Activated T-cell treated with anti-CD3 and anti-CD28 coated beads, Interleukin-2, amount 50 U/mL, for 4 hours (primary cell): ENCODE measurements around the gene LHX3. TPM values are rescaled to one million over a fixed set of nuclear protein-coding genes. Genes with fewer than 3 reads are reported as not detected.
"Not testable (repeated sequence)": the region's sequence is repeated elsewhere in the genome, so short reads cannot be mapped to it uniquely, and the experiment has no call there.

Source experiments
- ATAC-seq, 2 donors: fragments of 200-7000 bp; cut with Tn5 transposase; one replicate each; pipeline ENCODE4 v1.10.0; 2021
- DNase-seq: peaks from one replicate; pipeline ENCODE4 v3.0.0-alpha.2; 2020
- H3K27me3 Mint-ChIP-seq: one replicate; pipeline ENCODE4 v1.8.0; 2021; ENCODE audit warnings: low read depth, mixed read lengths
- H3K36me3 Mint-ChIP-seq: one replicate; pipeline ENCODE4 v1.8.0; 2022; ENCODE audit warnings: mixed read lengths; ENCODE audit not compliant: insufficient read depth
- H3K4me1 Mint-ChIP-seq: one replicate; pipeline ENCODE4 v1.8.0; 2021; ENCODE audit warnings: low read depth, mixed read lengths
- H3K4me3 Mint-ChIP-seq: one replicate; pipeline ENCODE4 v1.8.0; 2021; ENCODE audit warnings: mild to moderate bottlenecking, moderate library complexity, mixed read lengths
- H3K9me3 Mint-ChIP-seq: one replicate; pipeline ENCODE4 v1.8.0; 2021; ENCODE audit warnings: mixed read lengths
- total RNA-seq, 3 donors: library from RNA; stranded (reverse); gene quantifications; one replicate each; pipeline ENCODE4 v1.2.1, GENCODE V29; 2021

LHX3 gene
- total RNA-seq, 3 donors from 2014 or later: 0.08 to 0.11 TPM; not detected in 1

DNA sequence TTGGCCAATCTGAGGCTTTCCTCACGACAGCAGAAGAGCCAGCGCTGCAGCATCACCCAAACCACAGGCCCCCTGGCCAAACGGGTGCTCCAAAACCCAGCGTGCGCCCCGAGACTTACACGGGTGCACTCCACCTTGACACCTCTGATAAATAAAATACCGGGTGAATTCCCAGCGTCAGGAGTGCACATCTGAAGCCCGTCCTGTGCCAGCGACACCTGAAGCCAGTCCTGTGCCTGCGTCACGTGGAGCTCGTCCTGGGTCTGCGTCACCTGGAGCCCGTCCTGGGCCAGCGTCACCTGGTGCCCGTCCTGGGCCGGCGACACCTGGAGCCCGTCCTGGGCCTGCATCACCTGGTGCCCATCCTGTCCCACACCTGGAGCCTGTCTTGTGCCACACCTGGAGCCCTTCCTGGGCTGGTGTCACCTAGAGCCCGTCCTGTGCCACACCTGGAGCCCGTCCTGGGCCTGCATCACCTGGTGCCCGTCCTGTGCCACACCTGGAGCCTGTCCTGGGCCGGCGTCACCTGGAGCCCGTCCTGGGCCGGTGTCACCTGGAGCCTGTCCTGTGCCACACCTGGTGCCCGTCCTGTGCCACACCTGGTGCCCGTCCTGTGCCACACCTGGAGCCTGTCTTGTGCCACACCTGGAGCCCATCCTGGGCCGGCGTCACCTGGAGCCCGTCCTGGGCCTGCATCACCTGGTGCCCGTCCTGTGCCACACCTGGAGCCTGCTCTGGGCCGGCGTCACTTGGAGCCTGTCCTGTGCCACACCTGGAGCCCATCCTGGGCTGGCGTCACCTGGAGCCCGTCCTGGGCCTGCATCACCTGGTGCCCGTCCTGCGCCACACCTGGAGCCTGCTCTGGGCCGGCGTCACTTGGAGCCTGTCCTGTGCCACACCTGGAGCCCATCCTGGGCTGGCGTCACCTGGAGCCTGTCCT is 31.8 kb upstream of the LHX3 start:
- H3K9me3 Mint-ChIP-seq, DNase-seq, H3K4me3 Mint-ChIP-seq, ATAC-seq, H3K27me3 Mint-ChIP-seq: not testable (repeated sequence)
- Mint-ChIP-seq H3K36me3 (peaks cover 14% of the 10 kb centered on the region), H3K4me1 (peaks cover 31% of the 10 kb centered on the region)

DNA sequence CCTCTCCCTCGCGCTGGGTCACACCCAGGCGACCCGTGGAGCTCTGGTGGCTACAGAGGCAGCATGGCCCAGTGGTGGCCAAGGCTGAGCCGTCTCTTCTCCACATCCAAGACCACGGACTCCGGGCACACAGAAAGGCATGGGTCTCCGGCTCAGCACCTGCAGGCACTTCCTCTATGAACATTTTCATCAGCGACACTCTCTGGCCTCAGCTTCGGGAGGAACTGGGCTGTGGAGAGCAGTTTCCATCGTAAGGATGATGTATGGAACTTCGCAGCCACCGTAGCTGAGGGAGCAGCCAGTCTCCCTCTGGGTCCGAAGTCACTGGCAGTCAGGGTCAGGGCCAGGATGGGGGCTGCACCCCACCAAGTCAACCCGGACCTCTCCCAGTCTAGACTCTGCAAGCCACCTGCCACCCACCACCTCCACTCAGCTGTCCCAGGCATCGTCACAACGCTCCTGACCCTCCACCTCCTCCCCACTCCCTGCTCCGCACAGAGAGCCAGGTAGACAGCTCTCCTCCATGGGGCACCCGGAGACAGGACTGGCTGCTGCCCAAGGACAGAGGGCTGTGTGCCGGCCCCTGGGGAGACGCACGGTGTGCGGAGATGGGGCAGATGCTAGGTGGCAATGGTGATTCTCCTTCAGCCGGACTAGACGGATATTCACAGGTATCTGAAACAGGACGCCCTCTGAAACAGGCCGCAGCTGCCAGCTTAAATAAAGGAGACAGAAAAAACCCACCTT is 31.0 kb upstream of the LHX3 start:
- Mint-ChIP-seq H3K27me3 (no peaks in the 10 kb centered on the region), H3K9me3 (no peaks in the 10 kb centered on the region), H3K36me3 (peaks cover 16% of the 10 kb centered on the region), H3K4me3 (no peak overlapping the region), H3K4me1 (peaks cover 28% of the 10 kb centered on the region)
- DNase-seq (no peak), ATAC-seq (no peak)

DNA sequence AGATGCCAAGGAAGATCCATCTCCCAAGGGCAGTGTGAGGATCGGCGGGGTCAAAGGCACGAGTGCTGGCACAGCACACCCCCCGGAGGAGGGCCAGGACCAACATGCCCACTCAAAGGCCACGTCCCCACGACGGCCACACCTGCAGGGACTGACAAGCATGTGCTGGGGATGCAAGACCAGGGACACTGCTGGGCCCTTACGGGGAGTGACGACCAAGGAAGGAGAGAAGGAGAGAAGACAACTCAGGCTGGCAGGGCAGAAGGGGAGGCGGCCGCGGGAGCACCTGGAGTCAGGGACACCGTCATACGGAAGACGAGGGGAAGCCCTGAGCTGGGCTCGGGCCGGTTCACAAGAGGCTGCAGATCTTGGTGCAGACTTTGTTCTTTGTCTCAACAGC is 30.2 kb upstream of the LHX3 start:
- H3K36me3 Mint-ChIP-seq: peaks cover 16% of the 10 kb centered on the region
- H3K9me3 Mint-ChIP-seq: no peaks in the 10 kb centered on the region
- DNase-seq (no peak), ATAC-seq (no peak)
- H3K27me3 Mint-ChIP-seq: no peaks in the 10 kb centered on the region
- H3K4me1 Mint-ChIP-seq: peaks cover 28% of the 10 kb centered on the region
- H3K4me3 Mint-ChIP-seq: no peak overlapping the region

DNA sequence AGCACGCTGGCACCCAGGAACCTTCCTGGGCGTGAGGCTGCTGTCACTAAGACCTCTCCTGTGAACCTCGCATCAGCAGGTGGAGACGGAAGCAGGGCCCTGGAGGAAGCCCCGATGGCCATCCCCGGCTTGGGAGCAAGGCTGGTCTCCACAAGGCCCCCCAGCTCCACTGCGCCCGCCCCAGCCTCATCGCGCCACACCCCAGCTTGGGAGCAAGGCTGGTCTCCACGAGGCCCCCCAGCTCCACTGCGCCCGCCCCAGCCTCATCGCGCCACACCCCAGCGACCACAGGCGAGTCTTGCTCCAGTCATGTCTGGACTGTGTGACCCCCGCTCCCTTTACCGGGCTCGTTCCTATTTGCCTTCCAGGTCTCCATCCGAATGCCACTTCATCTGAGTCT is 29.7 kb upstream of the LHX3 start:
- no peaks in the 10 kb centered on the region for H3K9me3 Mint-ChIP-seq
- peaks cover 16% of the 10 kb centered on the region for H3K36me3 Mint-ChIP-seq
- no peak for DNase-seq
- H3K27me3 Mint-ChIP-seq: no peaks in the 10 kb centered on the region
- H3K4me1 Mint-ChIP-seq: peaks cover 27% of the 10 kb centered on the region
- ATAC-seq: peak in 1 of 2 donors; percentile 38
- H3K4me3 Mint-ChIP-seq: no peak overlapping the region

DNA sequence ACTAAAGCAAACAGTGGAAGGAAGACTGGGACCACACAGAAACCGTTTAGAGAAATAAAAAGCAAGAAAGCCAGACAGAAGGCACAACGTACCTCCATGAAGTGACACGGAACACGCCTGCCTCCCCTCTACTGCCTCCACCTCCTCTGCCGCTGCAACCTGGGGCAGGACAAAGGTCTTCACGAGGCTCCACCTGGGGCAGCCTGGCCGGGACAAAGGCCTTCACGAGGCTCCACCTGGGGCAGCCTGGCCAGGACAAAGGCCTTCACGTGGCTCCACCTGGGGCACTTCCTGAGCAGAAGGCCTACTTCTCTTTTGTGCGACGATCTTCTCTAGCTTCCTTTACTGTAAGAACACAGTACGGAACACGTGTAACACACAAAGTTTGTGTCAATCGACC is 28.9 kb upstream of the LHX3 start:
- Mint-ChIP-seq H3K36me3 (peaks cover 16% of the 10 kb centered on the region), H3K4me3 (no peak overlapping the region), H3K27me3 (no peaks in the 10 kb centered on the region), H3K4me1 (peaks cover 21% of the 10 kb centered on the region), H3K9me3 (no peaks in the 10 kb centered on the region)
- DNase-seq (no peak), ATAC-seq (no peak)

DNA sequence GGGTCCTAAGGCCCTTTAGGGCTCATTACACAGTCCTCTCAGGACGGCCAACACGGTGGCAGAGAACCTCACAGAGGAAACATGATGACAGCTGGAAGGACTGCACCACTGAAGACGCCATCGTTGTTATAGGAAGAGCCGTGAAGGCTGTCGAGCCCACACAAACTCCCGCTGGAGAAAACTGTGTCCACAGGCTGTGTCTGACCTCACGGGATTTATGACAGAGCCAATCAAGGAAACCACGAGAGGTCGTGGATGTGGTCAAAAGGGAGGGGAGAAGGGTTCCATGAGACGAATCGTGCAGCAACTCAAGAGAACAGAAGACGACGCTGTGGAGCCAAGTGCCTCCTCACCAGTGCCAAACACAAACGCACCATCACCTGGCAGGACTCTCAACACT is 28.5 kb upstream of the LHX3 start:
- DNase-seq: no peak
- Mint-ChIP-seq H3K9me3 (no peaks in the 10 kb centered on the region), H3K4me1 (peaks cover 24% of the 10 kb centered on the region), H3K27me3 (no peaks in the 10 kb centered on the region), H3K4me3 (no peak overlapping the region), H3K36me3 (peaks cover 18% of the 10 kb centered on the region)
- no peak for ATAC-seq

DNA sequence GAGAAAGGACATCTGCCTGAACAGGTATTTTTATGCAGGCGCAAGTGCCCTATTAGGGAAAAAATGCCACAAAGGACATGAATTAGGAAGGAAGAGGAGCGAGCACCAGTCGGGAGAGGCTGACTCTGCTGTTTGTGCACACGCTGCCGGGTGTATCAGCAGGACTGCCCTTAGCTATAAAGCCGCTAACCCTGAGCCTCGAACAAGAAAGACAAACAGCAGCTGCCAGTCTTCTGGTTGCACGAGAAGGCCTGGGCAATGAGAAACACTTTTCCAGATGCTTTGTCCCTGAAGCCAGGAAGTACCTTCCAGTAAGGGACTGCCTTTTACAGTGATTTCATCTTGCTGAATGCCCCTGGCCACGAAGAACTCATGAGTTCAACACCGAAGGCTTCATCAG is 28.0 kb upstream of the LHX3 start:
- H3K36me3 Mint-ChIP-seq: peaks cover 18% of the 10 kb centered on the region
- no peak for DNase-seq
- H3K9me3 Mint-ChIP-seq: no peaks in the 10 kb centered on the region
- ATAC-seq: no peak
- no peaks in the 10 kb centered on the region for H3K27me3 Mint-ChIP-seq
- no peak overlapping the region for H3K4me3 Mint-ChIP-seq
- H3K4me1 Mint-ChIP-seq: peaks cover 26% of the 10 kb centered on the region

DNA sequence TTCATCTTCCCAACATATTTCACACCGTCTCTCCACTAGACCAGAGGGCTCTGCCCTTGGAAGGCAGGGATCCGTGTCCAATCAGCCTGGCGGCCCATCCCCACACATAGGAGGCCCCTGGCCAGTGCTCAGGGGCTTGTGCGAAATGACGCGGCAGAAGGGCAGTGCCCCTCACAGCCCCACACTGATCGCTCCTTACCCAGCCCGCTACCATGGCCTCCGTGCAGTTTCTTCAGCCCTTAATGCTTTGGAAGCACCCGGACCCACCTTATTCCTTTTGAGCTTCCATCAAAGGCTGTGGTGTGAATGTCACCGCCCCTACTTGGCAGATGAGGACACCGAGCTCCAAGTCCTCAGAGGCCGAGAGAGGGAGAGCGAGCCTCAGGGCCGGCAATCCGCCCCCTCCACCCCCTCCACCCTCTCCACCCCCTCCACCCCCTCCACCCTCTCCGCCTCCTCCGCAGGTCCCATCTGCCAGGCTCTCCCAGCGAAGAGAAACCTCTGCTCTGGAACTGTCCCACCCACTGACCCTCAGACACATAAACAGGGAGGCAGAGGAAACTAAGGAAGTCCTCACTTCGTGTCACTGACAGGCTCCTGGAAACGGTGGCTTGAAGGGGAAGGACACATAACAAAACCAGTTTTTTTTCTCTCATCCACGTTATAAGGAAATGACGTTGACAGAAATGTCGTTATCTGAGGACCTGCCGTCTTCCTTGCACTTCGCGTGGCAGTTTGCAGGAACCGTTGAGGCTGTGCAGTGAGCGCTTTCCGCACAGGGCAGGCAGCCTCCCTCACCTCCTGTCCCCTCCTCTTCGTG is 26.8 kb upstream of the LHX3 start:
- no peaks in the 10 kb centered on the region for H3K27me3 Mint-ChIP-seq
- peaks cover 26% of the 10 kb centered on the region for H3K4me1 Mint-ChIP-seq
- no peaks in the 10 kb centered on the region for H3K9me3 Mint-ChIP-seq
- H3K36me3 Mint-ChIP-seq: peaks cover 18% of the 10 kb centered on the region
- ATAC-seq (peak; percentile 50 to 76), DNase-seq (no peak)
- peak overlapping the region; percentile 57 for H3K4me3 Mint-ChIP-seq

DNA sequence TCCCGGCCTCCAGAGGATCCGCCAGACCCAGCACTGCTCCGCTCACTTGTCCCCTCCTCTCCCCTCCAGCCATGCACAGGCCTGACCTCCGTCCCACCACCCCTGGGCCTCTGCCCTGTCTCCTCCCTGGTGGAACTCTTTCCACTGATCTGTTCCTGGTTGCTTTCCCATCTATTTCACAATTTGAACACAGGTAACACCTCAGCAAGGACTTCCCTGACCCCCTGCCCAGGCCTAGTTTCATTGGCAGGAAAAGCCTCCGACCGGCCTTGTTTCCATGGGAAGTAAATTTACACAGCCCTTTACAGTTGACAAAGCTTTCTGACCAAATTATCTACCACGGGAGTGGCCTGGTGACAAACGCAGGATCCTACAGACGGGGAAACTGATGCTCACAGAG is 25.8 kb upstream of the LHX3 start:
- DNase-seq (no peak), ATAC-seq (no peak)
- no peak overlapping the region for H3K4me3 Mint-ChIP-seq
- H3K4me1 Mint-ChIP-seq: peaks cover 31% of the 10 kb centered on the region
- H3K36me3 Mint-ChIP-seq: peaks cover 18% of the 10 kb centered on the region
- H3K27me3 Mint-ChIP-seq: no peaks in the 10 kb centered on the region
- H3K9me3 Mint-ChIP-seq: no peaks in the 10 kb centered on the region

DNA sequence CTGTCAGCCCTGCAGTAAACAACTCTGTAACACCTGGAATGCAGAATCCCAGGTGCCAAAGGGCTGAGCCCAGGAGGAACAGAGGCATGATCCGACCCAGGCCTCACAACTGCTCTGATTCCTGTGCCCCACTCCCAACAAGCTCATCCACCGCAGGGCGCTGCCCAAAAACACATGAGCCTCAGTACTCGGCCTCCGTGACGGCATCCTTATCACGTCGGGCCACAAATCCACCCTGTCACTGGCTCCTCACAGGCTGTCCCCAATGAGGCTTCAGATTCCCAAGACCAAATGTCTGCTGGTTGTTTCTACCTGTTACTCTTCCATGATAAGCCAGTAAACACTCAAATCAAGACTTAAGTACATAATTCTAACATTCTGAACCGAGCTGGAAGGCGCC is 25.4 kb upstream of the LHX3 start:
- Mint-ChIP-seq H3K4me1 (peaks cover 35% of the 10 kb centered on the region), H3K27me3 (no peaks in the 10 kb centered on the region)

DNA sequence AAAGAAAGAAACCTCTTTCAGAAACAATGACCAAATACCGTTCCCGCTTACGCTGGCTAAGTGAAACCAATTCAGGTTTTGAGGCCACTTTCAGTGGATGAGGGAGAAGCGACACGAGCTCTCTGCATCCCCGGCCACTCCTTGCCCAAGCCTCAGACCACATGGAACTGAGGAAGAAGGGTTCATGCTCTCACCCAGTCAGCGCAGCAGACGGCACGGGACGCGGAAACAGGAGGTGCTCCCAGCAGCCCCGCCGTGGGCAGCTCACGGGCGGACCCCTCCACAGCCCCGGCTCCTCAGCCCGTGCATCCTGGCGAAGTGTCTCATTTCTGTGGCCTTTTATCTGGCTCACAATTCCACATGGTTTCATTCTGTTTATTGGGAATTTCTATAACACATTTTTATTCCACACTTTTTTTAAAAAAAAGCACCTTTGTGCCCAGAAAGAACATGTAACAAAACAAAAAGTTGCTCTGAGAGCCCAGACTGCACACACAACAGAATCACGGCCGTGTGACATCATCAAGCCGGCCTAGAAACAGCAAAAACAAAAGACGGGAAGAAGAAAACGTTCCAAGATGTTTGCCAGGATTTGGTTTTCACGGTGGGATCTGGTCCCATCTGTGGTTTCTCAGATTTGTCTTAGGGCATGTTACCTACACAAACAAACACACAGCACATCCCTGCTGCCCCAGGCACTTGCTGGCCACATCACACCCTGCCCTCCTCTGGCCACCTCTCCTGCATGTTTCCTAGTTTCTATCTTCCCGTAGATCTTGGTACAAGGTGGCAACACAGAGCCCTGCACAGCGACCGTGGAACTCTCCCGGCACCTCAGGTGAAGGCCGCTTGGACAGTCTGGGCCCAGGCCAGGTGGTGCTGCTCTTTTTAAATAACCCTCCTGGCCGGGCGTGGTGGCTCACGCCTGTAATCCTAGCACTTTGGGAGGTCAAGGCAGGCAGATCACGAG is 24.5 kb upstream of the LHX3 start:
- Mint-ChIP-seq H3K4me3 (no peak overlapping the region), H3K27me3 (no peaks in the 10 kb centered on the region), H3K36me3 (peaks cover 14% of the 10 kb centered on the region), H3K9me3 (no peaks in the 10 kb centered on the region), H3K4me1 (peaks cover 40% of the 10 kb centered on the region)
- ATAC-seq (no peak), DNase-seq (no peak)

More for the DNA sequence above, 25.4 kb upstream of the LHX3 start:
- DNase-seq (no peak), ATAC-seq (no peak)
- Mint-ChIP-seq H3K4me3 (no peak overlapping the region), H3K36me3 (peaks cover 16% of the 10 kb centered on the region), H3K9me3 (no peaks in the 10 kb centered on the region)

DNA sequence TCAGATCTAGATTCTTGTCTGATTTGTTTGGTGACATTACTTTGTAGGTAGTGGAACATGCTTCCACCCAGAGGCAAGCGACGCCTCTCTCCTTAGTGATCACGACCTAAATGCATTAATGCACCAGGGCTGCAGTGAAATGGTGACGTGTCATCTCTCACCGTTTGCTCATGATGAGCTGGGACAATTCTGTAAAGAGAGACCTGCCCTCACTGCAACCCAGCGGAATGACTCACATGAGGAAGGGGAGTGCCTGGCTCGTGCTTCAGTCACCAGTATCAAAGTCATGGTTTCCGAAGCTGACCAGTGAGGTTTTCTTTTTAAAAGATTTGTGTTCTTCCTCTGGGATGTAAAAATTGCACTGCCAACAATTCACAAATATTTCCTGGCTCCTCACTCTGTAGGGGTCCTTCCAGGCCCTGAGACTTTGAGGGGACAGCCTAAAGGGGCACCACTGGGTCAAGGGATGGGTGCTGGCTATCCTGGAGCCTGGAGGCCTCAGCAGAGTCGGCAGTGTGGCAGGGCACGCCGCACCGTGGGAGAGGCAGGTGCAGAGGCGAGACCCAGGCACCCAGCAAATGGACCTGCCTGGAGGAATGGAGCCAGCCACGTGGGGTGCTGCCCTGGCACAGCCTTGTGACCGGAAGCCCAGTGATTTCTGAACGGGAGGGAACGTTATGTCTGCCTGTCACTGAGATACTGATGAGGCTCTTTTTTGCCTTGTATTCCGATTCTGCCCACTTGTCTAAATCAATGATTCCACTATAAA is 23.4 kb upstream of the LHX3 start:
- H3K4me3 Mint-ChIP-seq: no peak overlapping the region
- DNase-seq: no peak
- H3K36me3 Mint-ChIP-seq: peaks cover 18% of the 10 kb centered on the region
- no peaks in the 10 kb centered on the region for H3K9me3 Mint-ChIP-seq
- H3K4me1 Mint-ChIP-seq: peaks cover 36% of the 10 kb centered on the region
- H3K27me3 Mint-ChIP-seq: no peaks in the 10 kb centered on the region
- peak in 1 of 2 donors; percentile 27 for ATAC-seq
